Omental fat pad (tissue), 4 donors: ENCODE data around the gene STUM. TPM values are rescaled to one million over a fixed set of nuclear protein-coding genes. Genes with fewer than 3 reads are reported as not detected.

ENCODE experiments used
- ATAC-seq: fragments of 150-250 bp; one replicate; pipeline ENCODE4 v1.9.1; 2016; ENCODE audit warnings: mild to moderate bottlenecking, moderate library complexity; ENCODE audit not compliant: low FRiP score
- DNase-seq: peaks from one replicate; pipeline ENCODE4 v3.0.0-alpha.2; 2019; ENCODE audit warnings: low spot score
- CTCF ChIP-seq, 3 donors: fragments of 450-650 bp; IDR thresholded peaks; one replicate each; pipeline ENCODE4 v1.5.1; 2016 to 2017; ENCODE audit warnings: antibody characterized with exemption in 3 of 3, mild to moderate bottlenecking in 3 of 3, moderate library complexity in 2 of 3
- total RNA-seq, 4 donors: library from RNA; depleted of rRNA; stranded (reverse); fragments of >200 nt; gene quantifications; one replicate each; pipeline ENCODE4 v1.1.0, GENCODE V29; 2016

The STUM gene
- total RNA-seq, 4 donors from 2014 or later, result 1.9 to 2.8 (median 2.2) TPM

GRCh38 chr1:226525750-226526149 lies 22.8 kb upstream of the STUM start:
- no peak for DNase-seq
- TF ChIP-seq CTCF (IDR thresholded peaks at IDR 0.05), result no peak
- no peak for ATAC-seq

- no peak for TF ChIP-seq CTCF (IDR thresholded peaks at IDR 0.05)
- DNase-seq (no peak), ATAC-seq (no peak)
Measured at GRCh38 chr1:226526801-226527595, 21.6 kb upstream of the STUM start.

GRCh38 chr1:226529891-226530290 lies 18.7 kb upstream of the STUM start:
- DNase-seq (no peak), ATAC-seq (no peak)
- no peak for TF ChIP-seq CTCF (IDR thresholded peaks at IDR 0.05)

DNA sequence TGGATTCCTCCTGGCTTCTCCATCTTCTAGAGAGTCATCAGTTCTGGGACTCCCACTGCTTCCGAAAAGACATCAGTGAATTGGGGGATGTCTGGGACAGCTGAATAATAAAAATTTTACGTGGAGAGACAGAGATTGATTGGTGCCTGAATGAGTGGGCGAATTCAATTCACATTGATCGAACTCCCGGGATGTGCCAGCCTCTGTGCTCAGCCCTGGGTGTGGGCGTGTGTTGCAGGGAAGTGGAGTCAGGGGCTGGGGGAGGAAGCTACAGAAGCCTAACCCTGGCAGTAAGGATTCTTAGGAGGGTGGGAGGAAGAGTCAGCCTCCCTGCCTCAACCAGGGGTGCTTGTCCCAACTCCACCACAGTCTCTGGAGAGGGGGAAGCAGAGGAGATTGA lies 18.0 kb upstream of the STUM start:
- TF ChIP-seq CTCF (IDR thresholded peaks at IDR 0.05), result no peak
- ATAC-seq (no peak), DNase-seq (no peak)

- no peak for TF ChIP-seq CTCF (IDR thresholded peaks at IDR 0.05)
- ATAC-seq (no peak), DNase-seq (no peak)
Measured at GRCh38 chr1:226531360-226532093, 17.0 kb upstream of the STUM start.

- DNase-seq (no peak), ATAC-seq (no peak)
- TF ChIP-seq CTCF (IDR thresholded peaks at IDR 0.05), result no peak
Measured at GRCh38 chr1:226532553-226532952, 16.0 kb upstream of the STUM start.
